GM19372 (cell line): ENCODE measurements around the gene RHOG.
"Not testable (repeated sequence)": the region's sequence is repeated elsewhere in the genome, so short reads cannot be mapped to it uniquely, and the experiment has no call there.

Source experiments
- ATAC-seq: cut with Tn5 transposase; IDR thresholded peaks from one replicate; pipeline ENCODE4 v1.9.1; 2021; ENCODE audit warnings: mild to moderate bottlenecking, low read depth, moderate library complexity; ENCODE audit not compliant: unreplicated experiment

RHOG gene

GRCh38 chr11:3840870-3841425 lies at the start of gene RHOG:
Gene RHOG (minus strand): TSS chr11:3840959. CDS start chr11:3828138, 12,821 bp downstream.
- peak; percentile 30 for ATAC-seq

GRCh38 chr11:3890014-3890413 lies 49.3 kb upstream of the RHOG start:
- ATAC-seq = no peak

DNA sequence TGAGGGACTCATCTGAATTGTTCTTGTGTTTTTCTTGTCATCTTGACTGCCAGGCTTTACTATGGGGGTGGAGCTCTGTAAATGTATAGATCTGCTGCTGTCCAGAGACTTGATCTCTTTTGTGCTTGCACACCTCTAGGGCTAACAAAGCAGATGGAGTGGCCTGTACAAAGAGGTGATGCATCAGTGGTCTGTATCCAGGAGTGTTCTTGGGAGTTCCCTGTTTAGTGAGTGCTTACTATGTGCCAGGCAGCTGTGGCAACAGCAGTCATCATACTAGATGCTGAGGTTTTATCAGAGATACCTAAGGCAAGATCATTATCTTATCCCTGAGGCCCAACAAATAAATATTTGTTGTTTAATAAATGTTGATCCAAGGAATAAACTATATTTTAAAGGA lies 48.1 kb upstream of the RHOG start:
- no peak for ATAC-seq

- no peak for ATAC-seq
These were observed 46.2 kb upstream of the RHOG start for GRCh38 chr11:3886985-3887384.

- ATAC-seq = no peak
These were observed 45.1 kb upstream of the RHOG start for GRCh38 chr11:3885855-3886254.

- ATAC-seq = no peak
These were observed 41.9 kb upstream of the RHOG start for GRCh38 chr11:3882655-3883054.

DNA sequence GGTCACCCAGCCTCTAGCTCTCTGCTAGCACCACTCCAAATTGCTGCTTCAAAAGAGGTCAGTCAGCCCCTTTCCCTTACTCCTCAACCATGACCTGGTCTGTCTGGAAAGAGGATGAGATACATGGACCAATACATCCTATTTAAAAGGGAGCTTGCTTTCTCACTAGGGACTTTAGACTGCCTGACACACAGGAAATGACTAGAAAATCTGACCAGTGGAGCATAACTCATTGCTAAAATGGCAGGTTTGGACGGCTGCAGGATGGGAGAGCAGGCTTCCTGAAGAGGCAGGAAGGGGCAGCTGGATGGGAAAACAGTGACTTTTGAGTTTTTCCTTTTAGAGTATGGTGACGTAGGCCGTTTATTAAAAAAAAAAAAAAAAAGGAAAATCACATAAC lies 40.0 kb upstream of the RHOG start:
- ATAC-seq = no peak

- ATAC-seq = peak; percentile 48
These were observed 39.3 kb upstream of the RHOG start for GRCh38 chr11:3879967-3880542.

GRCh38 chr11:3879216-3879966 lies 38.6 kb upstream of the RHOG start:
- peak; percentile 35 for ATAC-seq

GRCh38 chr11:3878258-3878584 lies 37.5 kb upstream of the RHOG start:
- no peak for ATAC-seq

- no peak for ATAC-seq
These were observed 36.9 kb upstream of the RHOG start for GRCh38 chr11:3877364-3878257.

- ATAC-seq = no peak
These were observed 35.9 kb upstream of the RHOG start for GRCh38 chr11:3876613-3877012.

DNA sequence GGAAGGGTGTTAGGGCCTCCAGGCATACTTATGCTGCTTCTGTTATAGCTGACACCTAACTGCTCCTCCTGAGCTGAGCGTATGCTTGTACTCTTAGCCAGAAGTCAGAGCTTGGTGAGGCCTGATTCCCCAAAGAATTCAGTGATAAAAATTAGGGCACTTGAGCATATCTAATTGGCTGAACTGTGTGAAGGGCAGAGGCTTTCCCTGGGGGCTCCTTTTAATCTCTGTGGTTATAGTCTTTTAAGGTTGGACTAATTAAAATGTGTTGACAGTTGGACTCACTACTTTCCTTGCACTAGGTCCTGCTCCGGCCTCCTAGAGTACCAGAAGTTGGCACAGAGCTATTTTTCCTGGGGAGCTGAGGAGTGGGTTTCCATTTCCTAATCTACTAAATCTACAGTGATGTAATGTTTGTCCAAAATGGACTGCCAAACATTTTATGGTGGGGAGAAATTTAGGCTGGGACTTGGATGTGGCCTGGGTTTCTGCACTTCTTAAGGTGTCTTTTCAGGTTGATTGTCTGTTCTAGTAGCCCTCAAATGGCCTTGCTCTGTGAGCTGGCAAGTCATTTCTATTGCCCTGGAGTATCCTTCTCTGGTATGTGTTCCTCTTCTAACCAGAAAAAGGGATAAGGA lies 33.1 kb upstream of the RHOG start:
- ATAC-seq = no peak

DNA sequence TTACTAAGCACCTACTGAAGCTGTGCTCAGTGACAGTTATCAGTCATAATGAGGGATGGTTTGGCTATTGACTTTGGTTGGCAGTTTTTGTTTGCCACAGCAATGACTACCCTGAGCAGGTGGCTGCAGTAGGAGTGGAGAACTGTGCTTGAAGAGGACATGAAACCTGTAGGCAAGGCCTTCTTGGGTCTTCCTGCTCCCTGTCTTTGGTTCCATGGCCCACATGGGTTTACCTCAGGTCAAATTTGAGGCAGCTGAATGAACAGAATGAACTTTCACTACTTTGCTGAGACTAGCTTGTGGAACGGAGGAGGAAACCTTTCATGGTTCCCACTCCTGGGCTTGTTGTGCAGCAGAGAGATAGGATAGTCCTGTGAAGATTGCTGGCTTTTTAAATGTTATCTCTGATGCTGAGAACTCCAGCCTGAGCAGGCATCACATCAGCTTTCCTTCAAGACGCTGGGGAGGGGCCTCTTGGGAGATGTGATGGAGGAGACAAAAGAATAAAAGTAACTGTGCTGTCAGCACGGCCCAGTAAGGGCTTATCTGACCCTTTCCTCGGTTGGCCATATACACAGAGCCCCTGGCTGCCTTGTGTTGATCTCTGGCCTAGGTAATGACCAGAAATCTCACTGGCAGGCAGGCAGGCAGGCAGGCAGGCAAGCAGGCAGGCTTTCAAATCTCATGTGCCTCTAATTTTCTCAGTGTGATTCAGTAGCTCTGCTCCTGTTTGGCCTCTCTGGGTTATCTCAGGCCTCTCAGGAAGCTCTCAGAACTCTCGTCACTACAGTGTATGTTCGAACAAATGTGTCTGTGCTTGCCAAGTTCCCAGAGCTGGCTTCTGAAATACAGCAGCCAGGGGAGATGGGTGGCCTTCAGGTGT lies 26.7 kb upstream of the RHOG start:
- no peak for ATAC-seq

GRCh38 chr11:3866836-3867208 lies 26.1 kb upstream of the RHOG start:
- no peak for ATAC-seq

DNA sequence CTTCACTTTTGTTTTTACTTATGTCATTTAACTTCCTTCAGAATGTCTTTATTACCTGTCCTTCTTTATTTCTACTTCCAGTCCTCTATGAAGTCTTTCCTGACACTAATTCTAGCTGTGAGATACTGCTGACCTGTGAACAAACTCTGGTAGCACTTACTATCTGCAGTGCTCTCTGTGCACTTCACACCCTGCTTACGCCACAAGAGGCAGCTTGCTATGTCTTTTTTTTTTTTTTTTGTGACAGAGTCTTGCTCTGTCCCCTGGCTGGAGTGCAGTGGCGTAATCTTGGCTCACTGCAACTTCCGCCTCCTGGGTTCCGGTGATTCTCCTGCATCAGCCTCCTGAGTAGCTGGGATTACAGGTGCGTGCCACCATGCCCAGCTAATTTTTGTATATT lies 25.4 kb upstream of the RHOG start:
- peak; percentile 53 for ATAC-seq

DNA sequence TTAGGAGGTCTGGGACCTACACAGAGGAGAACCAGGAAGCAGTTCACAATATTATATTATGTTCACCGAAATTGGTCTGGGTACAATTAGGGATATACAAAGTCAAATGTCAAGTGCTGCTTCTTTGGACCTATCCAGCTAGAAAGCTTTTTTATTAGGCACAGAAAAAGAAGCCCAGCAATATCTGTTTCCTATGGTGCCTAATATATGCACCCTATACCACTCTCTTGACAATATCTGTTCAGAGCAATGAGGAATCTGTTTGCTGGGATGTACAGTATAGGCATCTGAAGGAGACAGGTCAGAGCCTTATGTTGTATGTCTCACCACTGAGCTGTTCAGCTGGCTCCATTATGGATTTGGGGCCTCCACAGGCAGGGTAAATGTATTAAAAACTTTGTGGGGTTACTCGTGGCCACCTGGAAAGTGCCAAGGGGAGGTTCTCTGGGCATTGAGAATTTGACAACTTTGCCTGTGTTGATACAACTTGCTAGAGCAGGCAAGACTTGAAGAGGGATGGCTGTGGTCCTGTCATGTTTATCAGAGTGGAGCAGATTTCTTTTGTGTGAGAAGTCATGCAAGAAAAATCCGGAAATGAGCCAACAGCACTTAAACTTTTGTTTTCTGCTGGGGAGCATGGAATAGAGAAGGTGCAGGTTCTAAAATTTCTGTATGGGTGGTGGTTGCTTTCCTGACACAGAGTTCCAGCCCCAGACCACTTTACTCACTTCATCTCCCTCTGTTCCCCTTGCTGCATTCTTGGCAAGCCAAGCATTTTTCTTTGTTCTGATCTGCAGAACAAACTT lies 24.8 kb upstream of the RHOG start:
- peak; percentile 14 for ATAC-seq

DNA sequence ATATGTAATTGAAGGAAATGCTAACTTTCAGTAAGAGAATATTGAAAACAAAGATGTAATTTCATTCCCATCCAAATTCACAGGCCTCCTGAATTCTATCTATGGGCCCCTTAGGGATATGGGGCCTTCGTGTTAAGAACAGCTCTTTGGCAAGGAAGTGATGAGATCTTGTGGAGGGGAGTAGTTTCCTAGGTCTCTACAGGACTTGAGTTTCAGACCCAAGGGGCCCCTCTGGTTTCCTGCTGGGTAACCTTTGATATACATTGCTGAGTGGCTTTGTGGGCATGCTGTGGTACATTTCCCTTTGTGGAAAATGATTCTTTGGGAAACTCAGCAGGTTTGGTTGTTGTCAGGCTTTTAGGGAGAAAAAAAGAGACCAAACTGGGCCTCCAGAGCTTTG lies 20.9 kb upstream of the RHOG start:
- ATAC-seq = no peak

DNA sequence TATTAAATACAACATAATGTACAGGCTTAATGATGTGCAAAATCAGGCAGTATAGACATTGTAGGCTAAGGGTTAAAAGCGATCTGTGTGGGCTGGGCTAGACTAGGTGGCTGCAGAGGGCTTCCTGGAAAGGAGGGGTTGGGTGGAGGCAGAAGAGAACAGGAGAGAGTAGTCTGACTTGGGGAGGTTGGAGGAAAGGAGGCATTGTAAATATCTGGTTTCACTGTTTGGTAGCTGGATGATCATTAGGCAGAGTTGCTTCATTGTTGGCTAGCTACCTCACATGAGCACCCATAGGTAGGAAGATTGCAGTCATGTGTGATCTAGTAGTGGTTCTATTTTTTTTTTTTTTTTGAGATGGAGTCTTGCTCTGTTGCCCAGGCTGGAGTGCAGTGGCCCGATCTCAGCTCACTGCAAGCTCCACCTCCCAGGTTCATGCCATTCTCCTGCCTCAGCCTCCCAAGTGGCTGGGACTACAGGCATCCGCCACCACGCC lies 20.2 kb upstream of the RHOG start:
- ATAC-seq = not testable (repeated sequence)
